ENCODE data around the gene SLC6A13. TPM values are rescaled to one million over a fixed set of nuclear protein-coding genes. Genes with fewer than 3 reads are reported as not detected.

The SLC6A13 gene
- total and polyA plus RNA-seq, 2 of the 8 experiments (the other 6 are each of a cell fraction or from before 2014, with no cell fraction given), result 0.03 TPM; not detected in 1

GRCh38 chr12:238116-238515 lies 24.5 kb downstream of the SLC6A13 start (continued):
- TF ChIP-seq SP4 (IDR thresholded peaks at IDR 0.05; ENCODE audit: low read length), result no peak
- no peak for TF ChIP-seq POU5F1 (IDR thresholded peaks at IDR 0.05; ENCODE audit: low read depth, low read length)
- no peak for TF ChIP-seq TAF1 (IDR thresholded peaks at IDR 0.05; ENCODE audit: low read depth, low read length)
- TF ChIP-seq PHF8 (conservative IDR thresholded peaks at IDR 0.05; ENCODE audit: low read depth, low read length), result no peak
